HepG2 (cell line): Measurements from ENCODE around the gene NR1H2. TPM values are rescaled to one million over a fixed set of nuclear protein-coding genes. Genes with fewer than 3 reads are reported as not detected.

ENCODE experiments used
- ATM ChIP-seq: fragments of 450-650 bp; IDR thresholded peaks from 2 replicates; pipeline ENCODE4 v1.7.1; 2017; ENCODE audit warnings: mild to moderate bottlenecking, borderline replicate concordance
- CEBPG ChIP-seq: IDR thresholded peaks from 2 replicates; pipeline ENCODE4 v1.6.1; 2016
- DNMT1 ChIP-seq: sonication (generic); formaldehyde crosslinking; IDR thresholded peaks from 2 replicates; pipeline ENCODE4 v1.5.1; 2020; ENCODE audit warnings: mild to moderate bottlenecking, missing genetic modification reagents
- ERF ChIP-seq: IDR thresholded peaks from 2 replicates; pipeline ENCODE4 v1.6.1; 2018; ENCODE audit warnings: missing biosample characterization, missing genetic modification reagents
- KDM3A ChIP-seq: IDR thresholded peaks from 2 replicates; pipeline ENCODE4 v1.6.1; 2018; ENCODE audit warnings: low read depth, missing compliant biosample characterization
- KLF16 ChIP-seq, 2 experiments: sonication (generic) in 1 of 2; formaldehyde crosslinking in 1 of 2; IDR thresholded peaks; 2 replicates each; pipeline versions ENCODE4 v1.6.1 to v1.8.0; 2016 to 2023; ENCODE audit warnings: missing genetic modification reagents in 2 of 2, missing compliant biosample characterization in 1 of 2
- MAF1 ChIP-seq: sonication (generic); formaldehyde crosslinking; IDR thresholded peaks from 2 replicates; pipeline ENCODE4 v1.5.0; 2020; ENCODE audit warnings: missing genetic modification reagents, borderline replicate concordance
- PHF8 ChIP-seq: sonication (generic); formaldehyde crosslinking; IDR thresholded peaks from 2 replicates; pipeline ENCODE4 v1.5.0; 2020; ENCODE audit warnings: missing genetic modification reagents
- REPIN1 ChIP-seq: sonication (generic); formaldehyde crosslinking; IDR thresholded peaks from 2 replicates; pipeline ENCODE4 v1.8.0; 2022; ENCODE audit warnings: missing genetic modification reagents, low read depth, mild to moderate bottlenecking, borderline replicate concordance
- SALL1 ChIP-seq: sonication (generic); formaldehyde crosslinking; IDR thresholded peaks from 2 replicates; pipeline ENCODE4 v1.8.0; 2022; ENCODE audit warnings: mild to moderate bottlenecking, missing genetic modification reagents
- SALL2 ChIP-seq: sonication (generic); formaldehyde crosslinking; IDR thresholded peaks from 2 replicates; pipeline ENCODE4 v1.8.1; 2023; ENCODE audit warnings: mild to moderate bottlenecking, missing genetic modification reagents, inconsistent platforms
- SKIL ChIP-seq: sonication (generic); formaldehyde crosslinking; IDR thresholded peaks from 2 replicates; pipeline ENCODE4 v1.8.0; 2022; ENCODE audit warnings: missing genetic modification reagents, mild to moderate bottlenecking, moderate library complexity, borderline replicate concordance
- SMYD3 ChIP-seq: sonication (generic); formaldehyde crosslinking; IDR thresholded peaks from 2 replicates; pipeline ENCODE4 v1.8.1; 2023; ENCODE audit warnings: mild to moderate bottlenecking, missing genetic modification reagents
- SNAI1 ChIP-seq: sonication (generic); formaldehyde crosslinking; IDR thresholded peaks from 2 replicates; pipeline ENCODE4 v1.5.0; 2020; ENCODE audit warnings: mild to moderate bottlenecking, missing genetic modification reagents, borderline replicate concordance
- TBX2 ChIP-seq: sonication (generic); formaldehyde crosslinking; IDR thresholded peaks from 2 replicates; pipeline ENCODE4 v1.5.0; 2020; ENCODE audit warnings: missing genetic modification reagents, mild to moderate bottlenecking, borderline replicate concordance
- TFAP4 ChIP-seq: sonication (generic); IDR thresholded peaks from 2 replicates; pipeline ENCODE4 v1.6.1; 2016; ENCODE audit warnings: low read depth, borderline replicate concordance
- TP53 ChIP-seq: sonication (generic); formaldehyde crosslinking; conservative IDR thresholded peaks from 2 replicates; pipeline ENCODE4 v1.4.0; 2020; ENCODE audit warnings: missing genetic modification reagents
- ZBTB43 ChIP-seq: sonication (generic); formaldehyde crosslinking; conservative IDR thresholded peaks from 2 replicates; pipeline ENCODE4 v1.4.0; 2020; ENCODE audit warnings: missing genetic modification reagents
- ZMYM4 ChIP-seq: sonication (generic); formaldehyde crosslinking; IDR thresholded peaks from 2 replicates; pipeline ENCODE4 v1.8.1; 2023; ENCODE audit warnings: mild to moderate bottlenecking, missing genetic modification reagents
- ZNF207 ChIP-seq: fragments of 450-650 bp; IDR thresholded peaks from 2 replicates; pipeline ENCODE4 v1.6.1; 2016; ENCODE audit warnings: antibody characterized with exemption, borderline replicate concordance
- ZNF230 ChIP-seq: sonication (generic); formaldehyde crosslinking; IDR thresholded peaks from 2 replicates; pipeline ENCODE4 v1.4.0; 2020; ENCODE audit warnings: mild to moderate bottlenecking, missing genetic modification reagents
- ZNF317 ChIP-seq: sonication (generic); formaldehyde crosslinking; IDR thresholded peaks from 2 replicates; pipeline ENCODE4 v1.5.0; 2020; ENCODE audit warnings: mild to moderate bottlenecking, missing genetic modification reagents
- ZNF546 ChIP-seq: sonication (generic); formaldehyde crosslinking; conservative IDR thresholded peaks from 2 replicates; pipeline ENCODE4 v1.8.1; 2023; ENCODE audit warnings: mild to moderate bottlenecking, missing genetic modification reagents
- polyA plus RNA-seq, 8 experiments: library from polyadenylated mRNA; depleted of rRNA in 3 of 8; stranded (reverse) in 7 of 8; unstranded in 1 of 8; fragments of >200 nt; fragmentation: Illumina TruSeq in 4 of 8; extraction: Trizol in 4 of 8; gene quantifications; 2 replicates each; pipeline versions ENCODE4 v1.2.1 to v1.2.3, GENCODE V29; 2011 to 2016; ENCODE audit warnings: low read depth in 4 of 8, missing spikeins in 1 of 8, mixed read lengths in 1 of 8; ENCODE audit not compliant: insufficient read depth in 1 of 8
- total RNA-seq, 5 experiments: library from RNA; depleted of rRNA; stranded (reverse); fragments of >200 nt; fragmentation: Illumina TruSeq; extraction: Trizol; gene quantifications; 2 replicates each; pipeline ENCODE4 v1.2.3, GENCODE V29; 2016; ENCODE audit warnings: low read depth in 1 of 5
- TF ChIP-seq, protein P1 (sequence below): IDR thresholded peaks from 2 replicates; pipeline ENCODE4 v1.6.1; 2016; ENCODE audit warnings: low read depth, control low read depth

NR1H2 gene
- total and polyA plus RNA-seq, 2 of the 13 experiments (the other 11 are each of a cell fraction or from before 2014, with no cell fraction given), result 10.3 to 13.5 TPM

DNA sequence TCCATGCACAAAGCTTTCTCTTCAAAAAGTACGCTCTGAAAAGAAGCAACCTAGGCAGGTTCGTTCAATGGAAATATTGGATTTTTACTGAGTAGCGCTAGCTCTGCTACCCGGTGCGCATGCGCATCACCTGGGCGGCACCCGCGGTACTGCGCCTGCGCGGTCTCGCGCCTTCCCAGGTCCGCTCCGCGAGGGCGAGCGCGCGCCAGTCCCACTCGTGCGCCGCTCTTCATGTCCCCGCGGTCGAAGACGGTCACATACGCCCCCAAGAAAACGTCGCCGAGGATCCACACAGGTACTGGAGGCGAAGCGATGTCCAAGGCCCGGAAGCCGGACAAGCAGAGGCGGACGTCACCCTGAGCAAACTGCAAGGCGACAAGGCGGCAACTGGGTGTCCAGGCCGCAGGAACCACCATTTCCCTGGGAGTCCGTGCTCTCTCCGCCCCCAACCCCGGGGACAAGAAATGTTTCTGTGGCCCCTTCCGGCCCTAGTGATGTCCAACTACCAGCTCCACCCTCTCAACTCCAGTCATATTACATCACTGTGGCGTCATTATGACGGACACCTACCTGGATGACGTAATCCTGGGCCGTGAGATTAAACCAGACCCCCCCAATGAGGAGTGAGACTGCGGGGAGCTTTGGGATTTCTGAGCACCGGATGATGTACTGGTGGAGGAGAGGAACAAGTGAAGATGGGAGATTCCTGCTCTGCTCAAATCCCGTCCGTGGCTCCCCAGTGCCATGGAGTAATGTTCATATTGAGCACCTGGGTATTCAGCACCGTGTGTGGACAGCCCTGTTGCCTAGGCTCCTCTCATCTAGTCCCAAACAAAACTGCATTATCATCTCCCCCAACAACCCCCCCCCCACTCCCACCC, 42.3 kb upstream of the NR1H2 start (continued):
- TF ChIP-seq ERF (CRISPR knock-in tag) (peak; percentile 82), SKIL (CRISPR knock-in tag) (no peak), TP53 (CRISPR knock-in tag) (0 out of 2 replicates have a peak, but pooled peaks have one; percentile 45), SMYD3 (CRISPR knock-in tag) (no peak), CEBPG (peak; percentile 28; the same call in 1 of the 2 replicates), SALL1 (peak; percentile 91), REPIN1 (CRISPR knock-in tag) (0 out of 2 replicates have a peak, but pooled peaks have one; percentile 29), ZMYM4 (CRISPR knock-in tag) (no peak), KLF16 (CRISPR knock-in tag; IDR thresholded peaks at IDR 0.05) (peak in 1 of 2 experiments; percentile 44; a peak in 1 of 4 replicates), ZNF546 (CRISPR knock-in tag) (peak; percentile 90; the same call in 1 of the 2 replicates), TFAP4 (no peak), DNMT1 (0 out of 2 replicates have a peak, but pooled peaks have one; percentile 59), SALL2 (CRISPR knock-in tag) (peak; percentile 78), KDM3A (CRISPR knock-in tag) (0 out of 2 replicates have a peak, but pooled peaks have one; percentile 39), PHF8 (CRISPR knock-in tag) (peak; percentile 86), ZNF207 (no peak), ATM (no peak), ZNF230 (peak; percentile 68; the same call in 1 of the 2 replicates), SNAI1 (CRISPR knock-in tag) (no peak), ZNF317 (CRISPR knock-in tag) (peak; percentile 80; the same call in 1 of the 2 replicates), ZBTB43 (CRISPR knock-in tag) (peak; percentile 89), MAF1 (peak; percentile 70; the same call in 1 of the 2 replicates), TBX2 (CRISPR knock-in tag) (peak; percentile 68; the same call in 1 of the 2 replicates)
- TF ChIP-seq, protein P1, sequence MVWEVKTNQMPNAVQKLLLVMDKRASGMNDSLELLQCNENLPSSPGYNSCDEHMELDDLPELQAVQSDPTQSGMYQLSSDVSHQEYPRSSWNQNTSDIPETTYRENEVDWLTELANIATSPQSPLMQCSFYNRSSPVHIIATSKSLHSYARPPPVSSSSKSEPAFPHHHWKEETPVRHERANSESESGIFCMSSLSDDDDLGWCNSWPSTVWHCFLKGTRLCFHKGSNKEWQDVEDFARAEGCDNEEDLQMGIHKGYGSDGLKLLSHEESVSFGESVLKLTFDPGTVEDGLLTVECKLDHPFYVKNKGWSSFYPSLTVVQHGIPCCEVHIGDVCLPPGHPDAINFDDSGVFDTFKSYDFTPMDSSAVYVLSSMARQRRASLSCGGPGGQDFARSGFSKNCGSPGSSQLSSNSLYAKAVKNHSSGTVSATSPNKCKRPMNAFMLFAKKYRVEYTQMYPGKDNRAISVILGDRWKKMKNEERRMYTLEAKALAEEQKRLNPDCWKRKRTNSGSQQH (CRISPR knock-in tag), result no peak
